Measurements from ENCODE around the gene CAND2.
A peak's percentile ranks its signal among the peaks of the same experiment; 100 is the strongest.

The CAND2 gene

DNA sequence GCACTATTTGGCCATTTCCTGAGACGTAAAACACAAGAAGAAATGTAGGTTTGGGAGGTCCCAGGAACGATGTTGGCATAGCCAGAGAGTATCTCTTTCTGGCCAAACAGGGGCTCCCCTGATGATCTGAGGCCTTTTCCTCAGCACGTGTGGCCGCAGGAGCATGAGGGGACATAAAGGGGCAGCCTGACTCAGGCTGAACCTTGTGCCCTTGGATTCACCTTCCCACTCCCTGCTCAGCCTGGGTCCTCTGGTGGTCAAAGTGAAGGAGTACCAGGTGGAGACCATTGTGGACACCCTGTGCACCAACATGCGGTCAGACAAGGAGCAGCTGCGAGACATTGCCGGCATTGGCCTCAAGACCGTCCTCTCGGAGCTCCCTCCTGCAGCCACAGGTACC lies 10.6 kb downstream of the CAND2 start:
- TF ChIP-seq FOXM1 (IDR thresholded peaks at IDR 0.05; ENCODE audit: borderline replicate concordance) (no peak), PKNOX1 (IDR thresholded peaks at IDR 0.05) (no peak), ARNT (IDR thresholded peaks at IDR 0.05) (no peak), FOXA1 (IDR thresholded peaks at IDR 0.05) (no peak), NFRKB (IDR thresholded peaks at IDR 0.05) (no peak), LEF1 (IDR thresholded peaks at IDR 0.05; ENCODE audit: borderline replicate concordance) (no peak), SP1 (IDR thresholded peaks at IDR 0.05) (no peak), CTBP1 (IDR thresholded peaks at IDR 0.05; ENCODE audit: borderline replicate concordance) (no peak), FOXK2 (IDR thresholded peaks at IDR 0.05) (no peak), TARDBP (IDR thresholded peaks at IDR 0.05) (no peak), BHLHE40 (IDR thresholded peaks at IDR 0.05; ENCODE audit: borderline replicate concordance) (no peak), HDGF (IDR thresholded peaks at IDR 0.05; ENCODE audit: borderline replicate concordance) (no peak), L3MBTL2 (conservative IDR thresholded peaks at IDR 0.05) (no peak), ZNF384 (IDR thresholded peaks at IDR 0.05) (no peak), SUZ12 (IDR thresholded peaks at IDR 0.05) (no peak), ELF4 (IDR thresholded peaks at IDR 0.05) (no peak)
- POLR2A ChIA-PET, result interaction anchor here (2.9 kb wide), 1 partner anchor 10 kb away, joined by 12 read pairs; the partner anchor contains the start of gene CAND2
- CTCF ChIA-PET, result interaction anchor here (0.6 to 1.1 kb wide), 2 partner anchors 15 to 42 kb away, joined by 3 to 7 read pairs; no protein-coding TSS in a partner anchor
- no peak for DNase-seq (ENCODE audit: extremely low spot score)

GRCh38 chr3:12807601-12808359 lies 11.3 kb downstream of the CAND2 start:
- POLR2A ChIA-PET, result interaction anchor here (2.9 kb wide), 1 partner anchor 11 kb away, joined by 12 read pairs; the partner anchor contains the start of gene CAND2
- TF ChIP-seq FOXA1 (IDR thresholded peaks at IDR 0.05) (no peak), FOXM1 (IDR thresholded peaks at IDR 0.05; ENCODE audit: borderline replicate concordance) (no peak)
- CTCF ChIA-PET, result interaction anchor here (0.6 kb wide), 1 partner anchor 43 kb away, joined by 7 read pairs; no protein-coding TSS in a partner anchor
- DNase-seq (ENCODE audit: extremely low spot score), result no peak

DNA sequence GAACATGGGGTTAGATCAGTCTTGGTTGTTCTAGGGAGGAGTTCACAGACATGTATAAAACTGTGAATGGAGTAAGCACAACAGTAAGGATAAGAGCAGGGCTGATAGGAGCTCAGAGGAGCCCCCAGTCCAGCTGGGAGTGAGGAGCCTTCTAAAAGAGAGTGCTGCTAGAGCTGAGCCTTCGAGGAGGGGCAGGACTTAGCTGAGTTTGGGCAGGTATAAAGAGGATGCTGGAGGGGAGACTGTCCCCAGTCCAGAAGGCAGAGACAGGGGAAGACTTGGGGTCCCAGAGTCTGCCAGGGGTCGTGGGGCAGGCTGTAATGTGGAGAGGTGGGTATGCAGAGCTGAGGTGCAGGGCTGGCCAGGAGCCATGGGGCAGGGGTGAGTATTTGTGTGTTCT lies 12.1 kb downstream of the CAND2 start:
- POLR2A ChIA-PET, result interaction anchor here (1.1 to 2.9 kb wide), 2 partner anchors 10 to 12 kb away, joined by 3 to 12 read pairs; partner anchors contain the start of gene CAND2
- no peak for DNase-seq (ENCODE audit: extremely low spot score)
- CTCF ChIA-PET, result no interaction called here

DNA sequence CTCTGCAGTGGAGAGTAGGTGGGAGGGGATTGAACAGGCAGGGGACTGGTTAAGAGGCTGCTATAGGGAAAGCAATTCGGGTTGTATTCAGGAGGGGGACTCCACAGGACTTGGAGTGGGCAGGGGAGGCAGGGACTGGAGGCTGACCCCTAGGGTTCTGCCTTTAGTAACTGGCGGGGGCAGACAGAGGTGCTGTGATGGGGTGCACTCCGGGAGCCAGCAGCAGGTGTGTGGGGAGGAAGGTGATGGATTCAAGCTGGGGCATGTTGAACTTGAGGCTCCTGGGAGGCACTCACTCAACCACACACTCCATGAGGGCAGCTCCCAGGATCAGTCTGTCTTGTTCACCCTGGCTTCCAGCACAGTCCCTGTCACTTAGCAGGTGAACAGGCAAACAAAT lies 12.5 kb downstream of the CAND2 start:
- DNase-seq (ENCODE audit: extremely low spot score), result no peak
- no peak for TF ChIP-seq HDGF (IDR thresholded peaks at IDR 0.05; ENCODE audit: borderline replicate concordance)
- TF ChIP-seq PKNOX1 (IDR thresholded peaks at IDR 0.05), result no peak
- ChIA-PET POLR2A (interaction anchor here (1.1 kb wide), 1 partner anchor 10 kb away, joined by 3 read pairs; no protein-coding TSS in a partner anchor), CTCF (no interaction called here)

More for the DNA sequence above, 12.1 kb downstream of the CAND2 start:
- no peak for TF ChIP-seq FOXK2 (IDR thresholded peaks at IDR 0.05)

GRCh38 chr3:12809435-12809834 lies 13.0 kb downstream of the CAND2 start:
- POLR2A ChIA-PET, result interaction anchor here (1.1 kb wide), 1 partner anchor 11 kb away, joined by 3 read pairs; no protein-coding TSS in a partner anchor

GRCh38 chr3:12810013-12810780 lies 13.7 kb downstream of the CAND2 start:
- POLR2A ChIA-PET, result no interaction called here
- TF ChIP-seq FOXM1 (IDR thresholded peaks at IDR 0.05; ENCODE audit: borderline replicate concordance) (no peak), BHLHE40 (IDR thresholded peaks at IDR 0.05; ENCODE audit: borderline replicate concordance) (no peak), LEF1 (IDR thresholded peaks at IDR 0.05; ENCODE audit: borderline replicate concordance) (no peak), ZNF384 (IDR thresholded peaks at IDR 0.05) (no peak)
- peak; percentile 70 for DNase-seq (ENCODE audit: extremely low spot score)
- CTCF ChIA-PET, result no interaction called here

More at GRCh38 chr3:12809435-12809834, 13.0 kb downstream of the CAND2 start:
- no peak for TF ChIP-seq FOXM1 (IDR thresholded peaks at IDR 0.05; ENCODE audit: borderline replicate concordance)
- TF ChIP-seq TARDBP (IDR thresholded peaks at IDR 0.05), result no peak
- no peak for TF ChIP-seq PKNOX1 (IDR thresholded peaks at IDR 0.05)
- TF ChIP-seq ZNF384 (IDR thresholded peaks at IDR 0.05), result no peak
- no peak for TF ChIP-seq ARNT (IDR thresholded peaks at IDR 0.05)
- no peak for TF ChIP-seq FOXK2 (IDR thresholded peaks at IDR 0.05)
- TF ChIP-seq SUZ12 (IDR thresholded peaks at IDR 0.05), result no peak
- no peak for TF ChIP-seq LEF1 (IDR thresholded peaks at IDR 0.05; ENCODE audit: borderline replicate concordance)
- CTCF ChIA-PET, result no interaction called here
- DNase-seq (ENCODE audit: extremely low spot score), result no peak

DNA sequence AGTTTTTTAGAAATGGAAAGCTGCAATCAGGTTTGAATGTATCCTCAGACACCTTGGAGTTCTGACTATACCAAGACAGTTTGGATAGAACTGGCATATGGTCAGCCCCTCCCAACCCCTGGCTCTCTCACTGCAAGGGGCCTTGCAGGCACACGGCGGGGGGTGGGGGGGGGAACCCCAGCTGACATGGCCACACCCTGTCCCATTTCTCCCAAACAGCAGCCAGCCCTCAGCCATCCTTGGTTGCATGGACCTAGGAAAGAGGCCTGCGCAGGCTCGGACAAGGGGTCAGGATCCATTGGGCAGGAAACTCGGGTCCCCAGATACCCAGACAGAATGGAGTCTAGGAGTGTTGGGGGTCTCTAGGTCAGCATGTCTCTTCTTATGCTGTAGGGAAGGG lies 14.5 kb downstream of the CAND2 start:
- CTCF ChIA-PET, result no interaction called here

More for the DNA sequence above, 14.5 kb downstream of the CAND2 start:
- POLR2A ChIA-PET, result no interaction called here
- DNase-seq (ENCODE audit: extremely low spot score), result no peak
- TF ChIP-seq FOXK2 (IDR thresholded peaks at IDR 0.05) (no peak), NFRKB (IDR thresholded peaks at IDR 0.05) (no peak), BHLHE40 (IDR thresholded peaks at IDR 0.05; ENCODE audit: borderline replicate concordance) (no peak), TARDBP (IDR thresholded peaks at IDR 0.05) (no peak), SP1 (IDR thresholded peaks at IDR 0.05) (no peak), CTBP1 (IDR thresholded peaks at IDR 0.05; ENCODE audit: borderline replicate concordance) (no peak), ZNF384 (IDR thresholded peaks at IDR 0.05) (no peak), LEF1 (IDR thresholded peaks at IDR 0.05; ENCODE audit: borderline replicate concordance) (no peak), ARNT (IDR thresholded peaks at IDR 0.05) (no peak), L3MBTL2 (conservative IDR thresholded peaks at IDR 0.05) (no peak), FOXM1 (IDR thresholded peaks at IDR 0.05; ENCODE audit: borderline replicate concordance) (no peak), ELF4 (IDR thresholded peaks at IDR 0.05) (no peak), FOXA1 (IDR thresholded peaks at IDR 0.05) (no peak), SUZ12 (IDR thresholded peaks at IDR 0.05) (no peak), HDGF (IDR thresholded peaks at IDR 0.05; ENCODE audit: borderline replicate concordance) (no peak), PKNOX1 (IDR thresholded peaks at IDR 0.05) (no peak)

All from HEK293T (cell line).